NCI-H1092 treated with DMSO at 0.1 percent for 48 hours (cell line): ENCODE results near the gene SHISA6.

Experiments
- DNase-seq: peaks from one replicate; lab custom pipeline; 2025; lab: John Stamatoyannopoulos, UW

The SHISA6 gene

GRCh38 chr17:11353601-11354000 lies 112.6 kb downstream of the SHISA6 start:
- no peak for DNase-seq

GRCh38 chr17:11356371-11356770 lies 115.4 kb downstream of the SHISA6 start:
- DNase-seq = no peak

GRCh38 chr17:11363565-11364117 lies 122.6 kb downstream of the SHISA6 start:
- DNase-seq = no peak

GRCh38 chr17:11366272-11366850 lies 125.3 kb downstream of the SHISA6 start:
- DNase-seq = no peak

GRCh38 chr17:11369575-11369974 lies 128.6 kb downstream of the SHISA6 start:
- DNase-seq = no peak

- no peak for DNase-seq
Observed at GRCh38 chr17:11372692-11373091, 131.7 kb downstream of the SHISA6 start.

GRCh38 chr17:11378506-11378905 lies 137.5 kb downstream of the SHISA6 start:
- no peak for DNase-seq

- DNase-seq = no peak
Observed at GRCh38 chr17:11380761-11381160, 139.7 kb downstream of the SHISA6 start.

GRCh38 chr17:11383157-11383556 lies 142.1 kb downstream of the SHISA6 start:
- no peak for DNase-seq

- no peak for DNase-seq
Observed at GRCh38 chr17:11384131-11384530, 143.1 kb downstream of the SHISA6 start.

- no peak for DNase-seq
Observed at GRCh38 chr17:11387610-11388009, 146.6 kb downstream of the SHISA6 start.

GRCh38 chr17:11388054-11388453 lies 147.0 kb downstream of the SHISA6 start:
- DNase-seq = no peak

GRCh38 chr17:11389583-11389982 lies 148.6 kb downstream of the SHISA6 start:
- DNase-seq = no peak

GRCh38 chr17:11391134-11391533 lies 150.1 kb downstream of the SHISA6 start:
- no peak for DNase-seq

- DNase-seq = no peak
Observed at GRCh38 chr17:11404431-11405276, 163.6 kb downstream of the SHISA6 start.

GRCh38 chr17:11406716-11407115 lies 165.7 kb downstream of the SHISA6 start:
- no peak for DNase-seq

GRCh38 chr17:11412654-11413053 lies 171.6 kb downstream of the SHISA6 start:
- DNase-seq = no peak

GRCh38 chr17:11418342-11418741 lies 177.3 kb downstream of the SHISA6 start:
- no peak for DNase-seq

- DNase-seq = no peak
Observed at GRCh38 chr17:11430751-11431150, 189.7 kb downstream of the SHISA6 start.

- no peak for DNase-seq
Observed at GRCh38 chr17:11438673-11439072, 197.7 kb downstream of the SHISA6 start.

GRCh38 chr17:11441004-11441403 lies 200.0 kb downstream of the SHISA6 start:
- DNase-seq = no peak

- no peak for DNase-seq
Observed at GRCh38 chr17:11446316-11446715, 205.3 kb downstream of the SHISA6 start.

GRCh38 chr17:11454096-11454495 lies 213.1 kb downstream of the SHISA6 start:
- no peak for DNase-seq
